OCI-LY1 (cell line): ENCODE measurements around the gene TOM1L2.

ENCODE experiments used
- H2AFZ ChIP-seq: fragments of 200-600 bp; sonication (generic), shearing (Covaris generic); 2 replicates; pipeline ENCODE4 v1.6.0; 2014; ENCODE audit warnings: antibody characterized with exemption, mild to moderate bottlenecking, low read length
- H3F3A ChIP-seq: fragments of 200-600 bp; sonication (generic), shearing (Covaris generic); 2 replicates; pipeline ENCODE4 v1.6.0; 2014; ENCODE audit warnings: mild to moderate bottlenecking, antibody characterized with exemption, low read length, moderate library complexity; ENCODE audit not compliant: insufficient read depth
- H3K27ac ChIP-seq: fragments of 200-600 bp; sonication (generic); 2 replicates; pipeline ENCODE4 v1.5.1; 2014; ENCODE audit warnings: low read length, mixed run types, mild to moderate bottlenecking, low read depth; ENCODE audit not compliant: poor library complexity, severe bottlenecking
- H3K27me3 ChIP-seq: fragments of 200-600 bp; sonication (generic); 2 replicates; pipeline ENCODE4 v1.6.0; 2014; ENCODE audit warnings: antibody characterized with exemption, mild to moderate bottlenecking, low read length, moderate library complexity; ENCODE audit not compliant: insufficient read depth
- H3K36me3 ChIP-seq: fragments of 200-600 bp; sonication (generic); 2 replicates; pipeline ENCODE4 v1.6.1; 2014; ENCODE audit warnings: mild to moderate bottlenecking, antibody characterized with exemption, low read length, moderate library complexity, mixed read lengths; ENCODE audit not compliant: insufficient read depth
- H3K4me1 ChIP-seq: fragments of 200-600 bp; sonication (generic); 2 replicates; pipeline ENCODE4 v1.5.1; 2014; ENCODE audit warnings: mild to moderate bottlenecking, low read length, moderate library complexity; ENCODE audit not compliant: insufficient read depth, severe bottlenecking
- H3K4me2 ChIP-seq: fragments of 200-600 bp; sonication (generic), shearing (Covaris generic); 2 replicates; pipeline ENCODE4 v1.6.1; 2014; ENCODE audit warnings: low read length
- H3K4me3 ChIP-seq: fragments of 200-600 bp; sonication (generic); 2 replicates; pipeline ENCODE4 v1.5.1; 2014; ENCODE audit warnings: low read length, low read depth, mild to moderate bottlenecking, mixed read lengths; ENCODE audit not compliant: poor library complexity, severe bottlenecking
- H3K79me2 ChIP-seq: fragments of 200-600 bp; shearing (Covaris generic); 2 replicates; pipeline ENCODE4 v1.6.1; 2016; ENCODE audit warnings: mixed run types, low read length, mixed read lengths; ENCODE audit not compliant: insufficient read depth
- H3K9ac ChIP-seq: fragments of 200-600 bp; sonication (generic), shearing (Covaris generic); 2 replicates; pipeline ENCODE4 v1.6.1; 2014; ENCODE audit warnings: mild to moderate bottlenecking, low read length, mixed read lengths
- H3K9me2 ChIP-seq: fragments of 200-600 bp; sonication (generic), shearing (Covaris generic); 2 replicates; pipeline ENCODE4 v1.6.1; 2014; ENCODE audit warnings: low read depth, mild to moderate bottlenecking, low read length, mixed read lengths
- H3K9me3 ChIP-seq: fragments of 200-600 bp; shearing (Covaris generic); 2 replicates; pipeline ENCODE4 v1.6.1; 2014; ENCODE audit warnings: low read length, mixed read lengths
- H4K20me1 ChIP-seq: fragments of 200-600 bp; sonication (generic), shearing (Covaris generic); 2 replicates; pipeline ENCODE4 v1.6.0; 2016; ENCODE audit warnings: mild to moderate bottlenecking, low read length; ENCODE audit not compliant: insufficient read depth
- CTCF ChIP-seq: fragments of 200-600 bp; sonication (generic), shearing (Covaris generic); IDR thresholded peaks from 2 replicates; pipeline ENCODE4 v1.5.1; 2017; ENCODE audit warnings: mild to moderate bottlenecking, antibody characterized with exemption, low read length, moderate library complexity, mixed read lengths
- EZH2 ChIP-seq: fragments of 200-600 bp; sonication (generic), shearing (Covaris generic); IDR thresholded peaks from 2 replicates; pipeline ENCODE4 v1.8.0; 2017; ENCODE audit warnings: borderline replicate concordance, mixed run types, mild to moderate bottlenecking, antibody characterized with exemption, low read length, moderate library complexity, mixed read lengths

The TOM1L2 gene

GRCh38 chr17:17847726-17848125 lies 124.5 kb downstream of the TOM1L2 start:
- H3K9ac ChIP-seq: no peak overlapping the region
- no peak overlapping the region for H2AFZ ChIP-seq
- H3K79me2 ChIP-seq: no peaks in the 10 kb centered on the region
- H3K36me3 ChIP-seq: no peaks in the 10 kb centered on the region
- H3F3A ChIP-seq: no peaks in the 10 kb centered on the region
- TF ChIP-seq EZH2 (no peak), CTCF (no peak)
- H3K4me2 ChIP-seq: no peak overlapping the region
- peaks cover 19% of the 10 kb centered on the region for H3K4me1 ChIP-seq
- no peaks in the 10 kb centered on the region for H3K9me2 ChIP-seq
- no peaks in the 10 kb centered on the region for H3K9me3 ChIP-seq
- no peak overlapping the region for H3K27ac ChIP-seq
- H4K20me1 ChIP-seq: no peaks in the 10 kb centered on the region
- no peaks in the 10 kb centered on the region for H3K27me3 ChIP-seq
- H3K4me3 ChIP-seq: no peak overlapping the region

GRCh38 chr17:17847118-17847689 lies 125.0 kb downstream of the TOM1L2 start:
- H3K9ac ChIP-seq: no peak overlapping the region
- no peak overlapping the region for H3K4me2 ChIP-seq
- no peaks in the 10 kb centered on the region for H3F3A ChIP-seq
- H3K27ac ChIP-seq: no peak overlapping the region
- no peaks in the 10 kb centered on the region for H3K9me2 ChIP-seq
- H3K36me3 ChIP-seq: no peaks in the 10 kb centered on the region
- no peaks in the 10 kb centered on the region for H4K20me1 ChIP-seq
- no peaks in the 10 kb centered on the region for H3K9me3 ChIP-seq
- peaks cover 19% of the 10 kb centered on the region for H3K4me1 ChIP-seq
- H3K79me2 ChIP-seq: no peaks in the 10 kb centered on the region
- no peak overlapping the region for H2AFZ ChIP-seq
- no peak overlapping the region for H3K4me3 ChIP-seq
- H3K27me3 ChIP-seq: no peaks in the 10 kb centered on the region
- TF ChIP-seq CTCF: no peak
- no peak for TF ChIP-seq EZH2

- Histone ChIP-seq H2AFZ (no peak overlapping the region), H3K4me1 (peaks cover 19% of the 10 kb centered on the region), H3K27me3 (no peaks in the 10 kb centered on the region), H3K79me2 (no peaks in the 10 kb centered on the region), H3K9me2 (no peaks in the 10 kb centered on the region), H3K4me2 (no peak overlapping the region), H3K9me3 (no peaks in the 10 kb centered on the region), H3F3A (no peaks in the 10 kb centered on the region), H3K36me3 (no peaks in the 10 kb centered on the region), H4K20me1 (no peaks in the 10 kb centered on the region), H3K9ac (no peak overlapping the region), H3K4me3 (no peak overlapping the region), H3K27ac (no peak overlapping the region)
- TF ChIP-seq CTCF (no peak), EZH2 (no peak)
Measured at GRCh38 chr17:17846645-17847044, 125.6 kb downstream of the TOM1L2 start.
